D721Med (cell line): ENCODE data around the gene P2RY14.

Experiments
- DNase-seq: peaks from one replicate; pipeline ENCODE4 v3.0.0; 2011; ENCODE audit warnings: low spot score; ENCODE audit not compliant: insufficient read length
- FAIRE-seq: peaks from 2 replicates; lab custom pipeline; 2011; peaks lifted over from hg19 to GRCh38; lab: Jason Lieb, UNC
- CTCF ChIP-seq: IDR thresholded peaks from 2 replicates; pipeline ENCODE4 v1.5.1; 2012; ENCODE audit warnings: mild to moderate bottlenecking, control low read depth; ENCODE audit not compliant: insufficient read depth; ENCODE audit errors: missing control alignments

P2RY14 gene

GRCh38 chr3:151267066-151267465 lies 11.3 kb downstream of the P2RY14 start:
- DNase-seq (no peak), FAIRE-seq (no peak)
- no peak for TF ChIP-seq CTCF

DNA sequence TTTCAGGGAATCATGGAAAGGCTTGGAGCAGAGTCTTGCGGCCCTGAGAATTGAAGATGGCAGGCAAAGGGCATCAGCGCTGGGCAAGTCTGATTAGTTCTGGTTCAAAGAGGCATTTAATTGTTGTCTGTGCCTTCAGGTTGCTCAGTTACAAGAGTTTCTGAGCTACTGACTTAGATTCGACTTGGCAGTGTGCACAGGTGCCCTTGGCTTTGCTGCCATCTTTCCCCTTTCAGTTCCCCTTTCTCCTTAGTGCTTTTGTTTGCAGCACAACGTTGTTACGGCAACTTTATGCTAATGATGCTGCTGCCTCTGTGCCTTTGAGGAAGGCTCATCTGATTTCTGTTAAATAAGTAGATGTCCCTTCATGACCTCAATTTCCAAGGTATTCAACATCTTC lies 12.5 kb downstream of the P2RY14 start:
- DNase-seq (no peak), FAIRE-seq (no peak)

DNA sequence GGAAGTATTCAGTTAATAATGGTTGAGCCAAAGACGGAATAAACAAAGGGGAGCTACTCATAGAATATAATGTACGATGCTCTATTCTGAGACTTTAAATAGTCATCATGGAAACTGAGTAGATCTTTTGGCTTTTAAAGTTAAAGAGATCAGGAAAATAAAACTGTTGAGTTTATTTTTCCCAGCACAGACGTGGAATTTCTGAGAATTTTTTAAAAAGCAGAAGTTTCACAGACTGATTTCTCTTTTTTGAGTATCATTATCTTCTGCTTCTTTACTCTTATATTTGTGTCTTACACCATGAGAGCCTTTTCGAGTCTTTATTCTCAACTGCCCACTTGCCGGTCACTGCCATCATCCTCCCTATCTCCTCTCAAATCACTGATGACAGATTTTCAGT lies 13.2 kb downstream of the P2RY14 start:
- no peak for TF ChIP-seq CTCF
- FAIRE-seq (no peak), DNase-seq (no peak)

More for the DNA sequence above, 12.5 kb downstream of the P2RY14 start:
- TF ChIP-seq CTCF = no peak

- no peak for FAIRE-seq
- DNase-seq = no peak
- TF ChIP-seq CTCF = no peak
Observed at GRCh38 chr3:151264605-151265004, 13.7 kb downstream of the P2RY14 start.

DNA sequence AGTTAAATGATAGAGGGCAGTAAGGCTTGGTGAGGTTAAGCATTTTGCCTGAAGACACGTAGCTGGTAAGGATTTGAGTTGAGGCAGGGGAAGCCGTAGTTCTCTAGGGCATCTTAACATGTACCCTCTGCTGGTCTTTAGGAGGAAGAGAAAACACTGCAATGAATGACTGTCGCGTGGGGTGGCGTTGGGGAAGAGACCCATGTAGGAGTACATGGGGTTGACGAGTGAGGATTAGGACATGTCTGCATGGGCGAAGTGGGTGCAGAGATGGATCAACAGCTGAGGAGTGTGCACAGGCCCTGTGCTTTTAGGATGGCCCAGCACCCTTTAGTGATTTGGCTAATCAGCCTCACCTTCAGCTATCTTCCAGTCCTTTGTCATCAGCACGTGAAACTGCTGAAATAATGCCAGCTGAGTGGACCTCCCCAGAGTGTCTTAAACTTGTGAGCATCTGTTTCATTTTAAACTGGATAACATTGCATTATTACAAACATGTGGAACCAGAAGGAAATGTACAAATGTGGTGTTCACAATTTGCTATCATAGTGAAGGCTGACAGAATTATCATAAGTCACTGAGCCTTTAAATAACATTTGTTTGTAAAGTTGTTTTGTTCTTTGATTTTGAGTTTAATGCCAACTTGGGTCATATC lies 15.3 kb downstream of the P2RY14 start:
- DNase-seq = no peak
- FAIRE-seq = no peak
- TF ChIP-seq CTCF = no peak

DNA sequence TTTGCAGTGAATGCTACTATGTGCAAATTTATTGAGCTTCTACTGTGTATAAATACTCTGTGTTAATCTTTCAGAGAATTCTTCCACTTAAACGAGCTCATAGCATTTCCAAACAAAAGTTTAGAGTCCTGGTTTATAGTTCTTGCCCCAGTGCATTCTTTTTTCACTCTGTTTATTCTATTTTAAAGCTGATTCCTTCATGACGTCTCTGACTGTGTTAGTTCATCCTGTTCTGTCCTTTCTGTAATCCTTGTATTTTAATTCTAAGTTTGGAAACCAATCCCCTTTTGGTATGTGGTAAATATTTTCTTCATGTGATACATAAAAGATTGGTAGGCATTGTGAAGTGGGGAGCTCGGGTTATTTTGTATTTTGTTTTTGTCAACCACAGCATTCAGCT lies 18.7 kb downstream of the P2RY14 start:
- TF ChIP-seq CTCF = no peak
- DNase-seq = no peak
- no peak for FAIRE-seq

- no peak for TF ChIP-seq CTCF
- DNase-seq = no peak
- no peak for FAIRE-seq
Observed at GRCh38 chr3:151256749-151257148, 21.6 kb downstream of the P2RY14 start.
